ENCODE results near the gene SLC5A10.
"Not testable (repeated sequence)": the region's sequence is repeated elsewhere in the genome, so short reads cannot be mapped to it uniquely, and the experiment has no call there.

SLC5A10 gene

DNA sequence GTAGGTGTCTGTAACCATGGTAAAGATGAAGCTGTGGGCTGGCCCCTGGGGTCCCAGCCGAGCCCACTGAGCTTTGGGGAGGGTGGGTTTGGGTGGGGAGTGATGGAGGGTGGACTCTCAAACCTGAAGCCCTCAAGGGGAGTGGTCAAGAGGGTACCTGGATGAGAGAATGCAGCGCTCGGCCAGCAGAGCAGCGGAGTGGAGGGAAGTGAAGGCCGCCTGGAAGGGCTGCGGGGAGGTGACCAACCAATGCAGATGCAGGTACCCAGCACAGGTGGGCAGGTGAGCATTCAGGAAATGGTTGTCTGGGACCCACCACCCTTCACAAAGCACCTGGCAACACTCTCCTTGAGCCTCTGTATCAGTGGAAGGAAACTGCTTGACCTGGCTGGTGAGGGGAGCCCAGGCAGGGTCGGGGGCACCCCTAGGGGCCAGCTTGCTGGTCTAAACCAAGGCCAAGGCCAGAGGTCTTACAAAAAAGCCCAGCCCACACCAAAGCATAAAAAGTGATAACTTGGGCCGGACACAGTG, 3.4 kb upstream of the SLC5A10 start:
- no peak for DNase-seq

DNA sequence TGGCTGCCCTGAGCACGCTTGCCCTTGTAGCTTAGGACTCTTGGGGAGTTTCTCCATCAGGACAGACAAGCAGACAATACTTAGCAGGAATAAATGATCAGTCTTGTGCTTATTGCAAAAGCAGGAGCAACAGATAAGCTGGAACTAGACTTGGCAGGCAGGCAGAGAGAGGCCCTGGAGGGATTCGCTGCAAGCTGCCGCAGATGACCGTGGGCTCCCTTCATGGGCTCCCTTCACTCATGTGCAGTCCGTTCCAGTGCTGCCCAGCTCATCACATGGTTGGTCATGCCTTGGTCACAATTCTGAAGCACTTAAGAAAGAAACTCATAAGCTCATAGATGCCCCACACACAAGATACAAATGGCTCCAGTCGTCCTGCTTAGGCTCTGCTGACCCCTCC, 2.4 kb upstream of the SLC5A10 start:
- no peak for DNase-seq

DNA sequence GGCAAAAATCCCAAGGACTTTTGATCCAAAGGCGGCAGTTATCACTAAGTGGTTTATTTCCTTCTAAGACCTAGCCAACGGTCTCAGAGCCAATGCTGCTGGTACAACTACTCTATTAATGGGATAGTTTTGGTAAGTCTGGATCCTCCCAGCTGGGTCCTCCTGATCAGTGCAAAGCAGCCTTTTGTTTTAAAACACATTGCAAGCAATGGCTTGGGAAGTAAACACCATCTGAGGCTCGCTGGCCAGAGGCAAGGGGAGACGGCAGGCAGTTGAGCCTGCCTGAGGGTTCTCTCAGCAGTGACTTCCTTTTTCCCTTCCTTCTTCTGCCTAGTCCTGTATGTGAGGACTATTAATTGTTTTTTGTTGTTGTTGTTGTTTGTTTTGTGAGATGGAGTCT, 1.6 kb upstream of the SLC5A10 start:
- DNase-seq, result no peak

- no peak for DNase-seq
These were observed 740 bp upstream of the SLC5A10 start for GRCh38 chr17:18950944-18951905.

DNA sequence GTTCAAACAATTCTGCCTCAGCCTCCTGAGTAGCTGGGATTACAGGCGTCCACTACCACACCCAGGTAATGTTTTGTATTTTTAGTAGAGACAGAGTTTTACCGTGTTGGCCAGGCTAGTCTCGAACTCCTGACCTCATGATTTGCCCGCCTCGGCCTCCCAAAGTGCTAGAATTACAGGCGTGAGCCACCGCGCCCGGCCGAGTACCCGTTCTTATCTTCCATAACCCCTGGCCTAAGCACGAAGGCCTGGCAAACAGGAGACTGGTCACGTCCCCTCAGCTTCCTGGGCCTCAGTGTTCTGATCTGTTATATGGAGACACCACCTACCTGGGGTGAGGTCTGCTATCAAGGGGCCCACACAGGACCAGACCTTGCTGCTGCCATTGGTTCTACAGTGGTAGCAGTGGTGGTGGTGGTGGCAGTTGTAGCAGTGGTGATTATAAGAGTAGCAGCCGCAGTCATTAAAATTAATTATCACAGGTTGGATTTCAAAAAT, 1.3 kb downstream of the SLC5A10 start:
- no peak for DNase-seq

GRCh38 chr17:18954321-18954720, 2.4 kb downstream of the SLC5A10 start:
- no peak for DNase-seq

DNA sequence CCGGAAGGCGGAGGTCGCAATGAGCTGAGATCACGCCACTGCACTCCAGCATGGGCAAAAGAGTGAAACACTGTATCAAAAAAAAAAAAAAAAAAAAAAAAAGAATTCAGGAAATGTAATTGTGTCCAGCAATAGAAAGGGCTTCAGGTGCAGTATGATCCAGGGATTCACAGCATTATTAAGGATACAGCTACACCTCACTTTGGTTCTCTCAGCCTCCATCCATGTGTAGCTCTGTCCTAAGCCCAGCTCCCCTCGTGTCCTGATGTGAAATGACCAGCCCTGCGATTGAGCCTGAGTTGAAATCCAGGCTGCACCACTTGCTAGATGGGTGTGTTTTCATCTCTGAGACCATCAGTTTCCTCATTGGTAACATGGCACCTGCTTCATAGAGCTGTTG, 3.0 kb downstream of the SLC5A10 start:
- DNase-seq, result no peak

DNA sequence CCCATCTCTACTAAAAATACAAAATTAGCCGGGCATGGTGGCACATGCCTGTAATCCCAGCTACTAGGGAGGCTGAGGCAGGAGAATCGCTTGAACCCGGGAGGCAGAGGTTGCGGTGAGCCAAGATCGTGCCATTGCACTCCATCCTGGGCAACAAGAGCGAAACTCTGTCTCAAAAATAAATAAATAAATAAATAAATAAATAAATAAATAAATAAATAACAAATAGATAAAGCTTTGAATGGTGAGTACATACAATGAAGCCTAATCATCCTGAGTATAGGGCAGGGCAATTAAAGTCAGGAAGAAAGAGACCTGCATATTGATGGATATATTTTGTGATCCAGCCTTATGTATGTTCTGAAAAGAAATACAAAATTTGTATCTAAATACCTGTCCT, 4.1 kb downstream of the SLC5A10 start:
- DNase-seq, result not testable (repeated sequence)

DNA sequence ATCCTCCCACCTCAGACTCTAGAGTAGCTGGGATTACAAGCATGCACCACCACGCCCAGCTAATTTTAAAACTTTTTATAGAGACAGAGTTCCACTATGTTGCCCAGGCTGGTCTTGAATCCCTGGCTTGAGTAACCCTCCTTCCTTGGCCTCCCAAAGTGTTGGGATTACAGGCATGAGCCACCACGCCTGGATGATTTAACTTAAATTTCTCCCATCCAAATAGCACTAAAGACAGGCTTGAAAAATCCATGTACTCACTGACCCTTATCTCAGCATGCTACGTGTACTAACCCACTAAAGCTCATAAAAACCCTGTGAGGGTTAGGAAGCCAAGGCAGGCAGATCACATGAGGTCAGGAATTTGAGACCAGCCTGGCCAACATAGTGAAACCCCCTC, 4.6 kb downstream of the SLC5A10 start:
- DNase-seq, result no peak

DNA sequence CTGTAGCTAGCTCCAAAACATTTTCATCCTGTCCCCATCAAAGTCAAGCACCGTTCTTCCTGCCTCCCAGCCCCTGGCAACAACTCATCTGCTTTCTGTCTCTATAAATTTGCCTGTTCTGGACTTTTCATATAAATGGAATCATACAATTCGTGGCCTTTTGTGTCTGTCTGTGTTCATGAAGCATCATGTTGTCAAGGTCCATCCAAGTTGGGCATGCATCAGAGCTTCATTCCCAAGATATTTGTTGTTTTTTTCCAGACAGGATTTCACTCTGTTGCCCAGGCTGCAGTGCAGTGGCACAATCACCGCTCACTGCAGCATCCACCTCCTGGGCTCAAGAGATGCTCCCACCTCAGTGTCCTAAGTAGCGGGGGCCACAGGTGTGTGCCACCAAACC, 5.9 kb downstream of the SLC5A10 start:
- DNase-seq, result no peak

DNA sequence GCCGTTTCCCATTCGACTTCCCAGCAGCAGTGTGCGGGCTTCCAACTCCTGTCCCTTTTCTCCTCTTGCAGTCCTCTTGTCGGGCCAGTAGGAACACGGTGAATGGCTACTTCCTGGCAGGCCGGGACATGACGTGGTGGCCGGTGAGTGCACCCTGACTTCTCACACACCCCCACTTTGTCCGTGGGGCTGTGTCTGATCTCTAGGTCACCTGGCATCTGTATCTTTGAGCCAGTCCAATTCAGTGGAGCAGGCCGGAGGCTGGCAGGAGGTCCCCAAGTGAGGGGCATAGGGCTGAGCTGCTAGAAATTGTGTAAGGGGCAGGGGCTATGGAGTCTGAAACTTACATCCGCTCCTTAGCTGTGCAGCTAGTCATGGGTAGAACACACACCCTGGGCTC, 6.6 kb downstream of the SLC5A10 start:
- DNase-seq, result no peak

DNA sequence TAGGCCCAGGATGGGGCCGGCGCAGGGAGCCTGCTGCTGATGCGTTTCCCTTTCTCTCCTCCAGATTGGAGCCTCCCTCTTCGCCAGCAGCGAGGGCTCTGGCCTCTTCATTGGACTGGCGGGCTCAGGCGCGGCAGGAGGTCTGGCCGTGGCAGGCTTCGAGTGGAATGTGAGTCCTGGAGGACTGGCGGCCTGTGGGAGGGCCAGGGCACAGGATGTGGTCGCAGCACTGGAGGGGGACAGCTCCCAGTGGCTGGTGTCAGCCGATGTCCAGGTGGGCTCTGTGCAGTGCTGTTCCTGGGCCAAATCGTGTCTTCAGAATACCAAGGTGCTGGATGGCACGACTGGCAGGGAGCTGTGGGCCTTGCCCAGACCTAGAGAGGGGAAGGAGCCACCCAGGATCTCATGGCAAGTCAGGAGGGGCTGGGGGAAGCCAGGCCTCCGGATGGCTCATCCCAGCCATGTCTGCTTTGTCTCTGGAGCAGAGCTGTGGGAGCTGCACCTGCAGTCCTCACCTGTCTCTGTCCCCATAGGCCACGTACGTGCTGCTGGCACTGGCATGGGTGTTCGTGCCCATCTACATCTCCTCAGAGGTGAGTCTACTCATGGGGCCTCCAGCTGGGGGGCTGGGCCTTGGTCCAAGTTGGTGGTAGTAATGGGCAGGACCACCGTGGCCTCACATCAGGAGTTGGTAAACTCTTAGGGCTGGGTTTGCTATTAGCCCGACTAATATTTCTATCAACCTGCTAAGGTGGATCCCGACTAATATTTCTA, 7.3 kb downstream of the SLC5A10 start:
- no peak for DNase-seq

- no peak for DNase-seq
These were observed 7.9 kb downstream of the SLC5A10 start for GRCh38 chr17:18959845-18960240.

DNA sequence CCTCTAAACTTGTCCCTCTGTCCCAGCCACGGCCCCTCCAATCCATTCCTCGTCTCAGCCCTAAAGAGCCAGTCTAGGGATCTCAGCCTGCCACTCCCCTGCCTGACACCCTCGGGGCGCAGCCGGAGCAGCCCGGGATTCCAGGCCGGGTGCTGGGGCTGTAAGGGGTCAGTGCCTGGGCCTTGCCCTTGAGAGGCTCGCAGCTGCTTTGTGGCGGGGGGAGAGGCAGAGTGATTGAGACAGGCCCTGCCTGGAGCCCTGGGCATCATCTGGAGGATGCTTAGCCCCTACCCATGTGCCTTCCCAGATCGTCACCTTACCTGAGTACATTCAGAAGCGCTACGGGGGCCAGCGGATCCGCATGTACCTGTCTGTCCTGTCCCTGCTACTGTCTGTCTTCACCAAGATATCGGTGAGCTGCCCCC, 8.3 kb downstream of the SLC5A10 start:
- no peak for DNase-seq

DNA sequence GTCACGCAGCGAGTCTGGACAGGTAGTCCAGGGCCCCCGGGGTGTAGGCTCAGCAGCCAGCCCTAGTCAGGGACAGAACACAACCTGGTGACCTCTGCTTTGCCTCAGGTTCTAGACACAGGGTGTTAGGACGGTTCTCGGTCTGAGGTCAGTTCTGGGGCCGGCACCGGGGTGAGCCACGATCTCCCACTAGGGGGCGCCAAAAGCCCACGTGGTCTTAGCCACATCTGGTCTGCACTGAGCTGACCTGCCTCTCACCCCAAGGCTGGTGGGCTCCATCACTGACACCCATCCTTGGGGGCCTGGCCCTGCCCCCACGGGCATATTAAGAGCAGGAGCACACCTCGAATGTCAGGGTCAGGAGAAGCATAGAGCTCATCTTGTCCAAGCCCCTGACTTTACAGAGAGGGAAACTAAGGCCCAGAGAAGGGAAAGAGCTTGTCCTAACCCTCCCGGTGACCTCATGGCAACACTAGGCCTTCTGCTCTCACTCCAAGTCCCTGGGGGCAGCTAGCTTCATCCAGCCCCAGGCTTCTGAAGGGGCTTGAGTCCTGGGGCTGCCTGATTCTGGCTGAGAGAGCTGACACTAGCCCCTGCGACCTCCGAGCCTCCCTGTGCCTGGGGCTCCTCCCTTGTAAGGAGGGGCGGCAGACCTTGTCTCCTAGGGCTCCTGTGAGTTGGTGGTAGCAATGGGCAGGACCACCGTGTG, 9.0 kb downstream of the SLC5A10 start:
- DNase-seq, result peak; percentile 90 to 91

DNA sequence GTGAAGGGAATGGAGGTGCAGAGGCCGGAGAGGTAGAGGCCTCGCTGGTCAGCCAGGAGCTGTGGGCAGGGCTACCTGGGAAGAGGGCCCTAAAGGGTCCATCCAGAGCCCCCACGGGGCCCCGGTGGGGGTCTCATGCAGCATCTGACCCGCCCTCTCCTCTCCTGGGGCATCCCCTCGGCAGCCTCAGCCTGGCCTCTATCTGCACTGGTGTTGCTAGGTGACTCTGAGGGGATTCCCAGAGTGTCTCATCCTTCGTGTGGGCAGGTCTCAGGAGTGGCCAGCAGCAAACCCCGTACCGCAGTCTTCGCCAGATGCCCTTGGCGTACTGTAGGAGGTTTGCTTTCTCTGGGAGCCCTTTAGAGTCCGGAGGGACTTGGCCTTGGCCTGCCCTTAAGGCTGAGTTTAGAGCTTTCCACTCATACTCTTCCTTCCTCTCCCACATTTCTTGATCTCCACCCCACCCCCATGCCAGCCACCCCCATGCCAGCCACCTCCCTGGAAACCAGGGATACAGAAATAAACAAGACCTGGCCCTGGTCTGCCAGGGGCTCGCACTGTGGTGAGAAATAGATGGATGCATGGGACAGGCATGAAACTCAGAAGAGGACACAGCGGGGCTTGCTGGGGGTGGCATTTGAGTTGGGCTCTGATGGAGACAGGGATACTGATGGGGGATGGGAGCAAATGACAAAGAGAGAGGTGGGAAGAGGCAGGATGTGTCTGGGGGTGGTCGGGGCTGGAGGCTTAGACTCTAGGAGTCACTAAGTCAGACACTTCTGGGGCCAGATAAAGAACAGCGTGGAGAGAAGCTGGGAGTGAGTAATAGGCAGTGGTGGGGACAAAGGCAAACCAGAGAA, 9.9 kb downstream of the SLC5A10 start:
- peak in 1 of 2 experiments; percentile 46 for DNase-seq

- DNase-seq, result no peak
These were observed 10.5 kb downstream of the SLC5A10 start for GRCh38 chr17:18962494-18962815.

- DNase-seq, result peak in 1 of 2 experiments; percentile 37
These were observed 11.4 kb downstream of the SLC5A10 start for GRCh38 chr17:18963126-18964017.

GRCh38 chr17:18964018-18964351, 12.0 kb downstream of the SLC5A10 start:
- no peak for DNase-seq

DNA sequence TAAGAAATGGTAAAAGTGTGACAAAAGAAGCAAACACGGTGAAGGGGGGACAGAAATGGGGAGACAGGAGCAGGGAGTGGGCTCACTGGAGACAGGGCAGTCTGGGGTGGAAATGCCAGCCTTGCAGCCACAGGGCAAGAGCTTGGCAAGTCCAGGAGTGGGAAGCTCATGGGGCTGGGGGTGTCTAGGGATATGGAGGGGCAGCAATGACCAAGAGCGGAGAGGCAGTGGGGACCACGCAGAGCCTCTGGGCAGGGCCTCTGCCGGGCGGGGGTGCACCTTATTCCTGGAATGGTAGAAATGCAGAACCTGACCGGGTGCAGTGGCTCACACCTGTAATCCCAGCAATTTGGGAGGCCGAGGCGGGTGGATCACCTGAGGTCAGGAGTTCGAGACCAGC, 12.6 kb downstream of the SLC5A10 start:
- no peak for DNase-seq
